ENCODE results near the gene ATP6V0D1.

ATP6V0D1 gene

GRCh38 chr16:67442581-67443255 is 38.2 kb downstream of the ATP6V0D1 start:
- no peak for DNase-seq

DNA sequence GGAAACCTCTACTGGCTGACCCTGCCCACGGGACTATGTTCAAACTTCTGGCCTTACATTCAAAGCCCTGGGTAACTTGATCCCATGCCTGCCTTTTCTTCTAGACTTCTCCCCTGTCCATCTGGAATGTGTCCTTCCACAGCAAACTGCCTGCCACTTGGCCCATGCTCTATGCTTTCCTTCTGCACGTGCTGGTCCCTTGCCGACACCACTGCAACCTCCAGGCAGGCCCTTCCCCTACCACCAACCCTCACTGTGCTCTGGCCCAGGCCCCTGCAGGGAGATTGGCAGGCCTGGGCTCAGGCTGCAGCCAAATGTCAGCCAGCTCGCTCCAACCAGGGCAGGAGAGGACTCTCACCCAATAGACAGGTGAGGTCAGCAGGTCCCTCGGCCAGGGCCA is 39.0 kb downstream of the ATP6V0D1 start:
- no peak for DNase-seq

GRCh38 chr16:67441271-67441753 is 39.6 kb downstream of the ATP6V0D1 start:
- peak; percentile 88 for DNase-seq

DNA sequence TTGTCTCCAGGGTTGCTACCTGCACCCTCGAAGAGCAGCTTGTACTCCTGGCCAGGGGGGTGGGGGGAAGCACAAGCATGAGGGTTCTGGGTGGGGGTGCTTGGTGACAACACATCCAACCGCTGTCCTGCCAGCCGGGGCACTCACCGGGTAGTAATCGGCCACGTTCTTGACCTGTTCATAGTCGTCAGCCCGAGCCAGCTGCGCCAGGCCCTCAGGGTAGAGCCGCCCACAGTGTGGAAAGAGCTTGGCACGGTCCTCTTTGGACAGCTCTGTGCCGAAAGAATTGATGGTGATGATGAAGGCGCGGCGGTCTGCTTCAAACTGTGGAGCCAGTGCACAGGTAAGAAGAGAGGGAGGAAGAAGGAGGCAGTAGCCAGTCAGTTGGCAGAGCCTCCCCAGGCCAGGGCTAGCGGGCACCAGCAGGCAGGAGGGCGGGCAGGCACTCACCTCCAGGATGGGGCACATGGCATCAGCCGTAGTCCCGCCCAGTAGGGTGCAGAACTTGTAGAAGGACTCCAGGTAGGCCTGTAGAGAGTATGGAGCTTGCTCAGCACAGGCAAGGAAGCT is 42.0 kb downstream of the ATP6V0D1 start:
- no peak for DNase-seq

DNA sequence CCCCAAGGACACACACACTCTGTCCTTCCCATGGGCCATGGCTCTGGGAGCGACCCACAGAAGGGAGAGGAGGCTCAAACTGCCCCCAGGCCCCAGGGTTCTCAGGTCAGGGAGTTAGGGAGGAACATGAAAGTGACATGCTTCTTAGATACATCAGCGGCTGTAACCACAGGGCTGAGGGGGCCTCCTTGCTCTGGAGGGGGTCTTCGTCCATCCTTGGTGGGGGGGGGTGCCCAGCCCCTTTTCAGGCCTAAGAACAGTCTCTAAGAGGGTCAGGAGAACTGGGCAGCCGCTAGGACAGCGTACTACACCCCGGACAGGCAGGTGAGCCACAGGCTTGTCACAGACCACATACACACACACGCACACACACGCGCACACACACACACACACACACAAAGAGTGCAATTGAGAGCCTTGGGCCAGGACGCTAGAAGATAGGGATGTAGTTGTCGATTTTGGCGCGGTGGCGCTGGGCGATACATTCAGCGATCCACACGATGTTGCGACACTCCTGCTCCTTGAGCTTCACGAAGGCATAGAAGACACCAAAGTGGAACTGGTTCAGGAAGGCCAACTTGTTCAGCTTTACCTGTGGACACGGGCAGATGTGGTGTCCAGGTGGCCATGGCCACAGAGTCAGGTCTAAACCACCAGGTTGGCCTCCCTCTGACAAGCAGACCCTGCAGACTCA is 42.7 kb downstream of the ATP6V0D1 start:
- DNase-seq: no peak

DNA sequence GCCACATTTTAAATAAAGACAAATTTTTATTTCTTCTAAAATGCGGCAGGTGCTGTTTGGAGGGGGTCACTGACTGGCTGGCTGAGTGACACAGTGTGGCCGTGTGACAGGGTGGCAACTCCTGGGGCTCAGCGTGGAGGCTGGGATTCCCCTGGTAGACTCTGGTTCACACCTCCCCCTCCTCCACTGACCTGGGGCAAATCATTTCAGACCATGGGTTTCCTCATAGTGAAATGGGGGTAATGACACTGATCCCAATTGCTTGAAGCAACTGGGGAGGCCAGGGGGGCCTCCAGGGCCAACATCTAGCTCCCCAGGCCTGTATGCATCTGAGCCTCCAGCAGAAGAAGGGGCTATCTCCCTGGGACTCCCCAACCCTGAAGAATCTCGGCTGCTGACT is 43.4 kb downstream of the ATP6V0D1 start:
- no peak for DNase-seq

- DNase-seq: no peak
Measured at GRCh38 chr16:67436640-67437193, 44.2 kb downstream of the ATP6V0D1 start.

DNA sequence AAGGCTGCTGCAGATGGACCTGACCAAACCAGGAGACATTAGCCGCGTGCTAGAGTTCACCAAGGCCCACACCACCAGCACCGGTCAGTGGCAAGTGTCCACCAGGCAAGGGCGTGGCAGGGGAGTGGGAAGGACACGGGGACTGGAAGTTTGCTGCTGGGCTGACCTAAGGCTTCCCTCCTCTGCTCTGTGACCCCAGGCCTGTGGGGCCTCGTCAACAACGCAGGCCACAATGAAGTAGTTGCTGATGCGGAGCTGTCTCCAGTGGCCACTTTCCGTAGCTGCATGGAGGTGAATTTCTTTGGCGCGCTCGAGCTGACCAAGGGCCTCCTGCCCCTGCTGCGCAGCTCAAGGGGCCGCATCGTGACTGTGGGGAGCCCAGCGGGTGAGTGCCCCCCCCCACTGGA is 45.2 kb downstream of the ATP6V0D1 start:
- no peak for DNase-seq

GRCh38 chr16:67433131-67433719 is 47.7 kb downstream of the ATP6V0D1 start:
- no peak for DNase-seq

GRCh38 chr16:67432506-67432890 is 48.5 kb downstream of the ATP6V0D1 start:
- no peak for DNase-seq

DNA sequence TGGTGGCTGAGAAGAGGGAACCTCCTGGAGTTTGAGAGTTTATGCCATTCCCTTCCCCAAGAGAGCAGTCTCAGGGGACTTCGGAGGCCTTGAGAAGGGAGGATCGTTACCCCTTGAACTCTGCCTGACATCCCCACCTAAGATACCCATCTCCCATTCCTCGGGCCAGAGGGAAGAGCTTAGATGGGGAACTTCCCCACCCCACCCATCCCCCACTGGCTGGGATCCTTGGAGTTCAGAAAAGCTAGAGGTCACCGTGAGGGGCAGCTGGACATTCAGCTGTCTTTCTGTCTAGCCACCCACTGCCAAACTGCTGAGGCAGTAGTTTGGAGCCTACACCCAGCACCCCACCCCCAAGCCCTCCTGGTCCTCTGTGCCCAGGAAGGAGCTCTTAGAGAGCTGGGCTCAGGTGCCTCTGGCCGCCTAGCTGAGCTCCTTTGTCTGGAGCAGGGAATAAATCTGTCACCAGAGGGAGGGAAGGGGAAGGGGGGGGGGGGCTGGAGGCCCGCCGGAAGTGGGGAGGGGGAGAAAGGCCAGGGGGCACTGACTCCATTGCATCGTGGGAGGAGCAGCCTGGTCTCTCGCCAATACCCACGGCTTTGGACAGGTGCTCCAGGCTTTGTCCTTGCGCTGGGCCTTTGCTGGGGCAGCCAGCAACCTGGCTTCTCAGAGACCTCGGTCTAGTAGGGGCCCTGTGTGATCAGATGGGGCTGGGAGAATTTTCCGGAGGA is 49.0 kb downstream of the ATP6V0D1 start:
- peak; percentile 50 for DNase-seq

DNA sequence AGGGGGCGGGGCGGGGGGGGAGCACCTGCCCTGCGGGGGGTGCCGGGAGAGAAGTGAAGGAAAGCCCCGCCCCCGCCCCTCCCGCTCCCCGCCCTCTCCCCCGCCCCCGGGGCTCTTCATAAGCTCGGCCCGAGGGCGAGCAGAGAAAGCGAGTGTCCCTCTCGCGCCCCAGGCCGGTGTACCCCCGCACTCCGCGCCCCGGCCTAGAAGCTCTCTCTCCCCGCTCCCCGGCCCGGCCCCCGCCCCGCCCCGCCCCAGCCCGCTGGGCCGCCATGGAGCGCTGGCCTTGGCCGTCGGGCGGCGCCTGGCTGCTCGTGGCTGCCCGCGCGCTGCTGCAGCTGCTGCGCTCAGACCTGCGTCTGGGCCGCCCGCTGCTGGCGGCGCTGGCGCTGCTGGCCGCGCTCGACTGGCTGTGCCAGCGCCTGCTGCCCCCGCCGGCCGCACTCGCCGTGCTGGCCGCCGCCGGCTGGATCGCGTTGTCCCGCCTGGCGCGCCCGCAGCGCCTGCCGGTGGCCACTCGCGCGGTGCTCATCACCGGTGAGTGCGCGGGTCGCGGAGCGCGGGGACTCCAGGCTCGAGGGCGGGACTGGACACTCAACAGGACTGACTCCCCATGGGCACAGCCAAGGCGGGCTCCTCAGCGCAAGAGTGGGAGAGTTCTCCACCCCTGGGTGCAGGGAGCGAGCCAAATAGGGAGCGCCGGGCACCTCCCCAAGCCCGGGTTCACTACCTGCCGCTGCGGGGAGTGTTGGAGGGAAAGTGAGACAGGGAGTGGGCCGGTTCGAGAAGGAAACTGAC is 49.8 kb downstream of the ATP6V0D1 start, which contains the start of gene HSD11B2:
Gene HSD11B2, plus strand, starts transcription at position 145 of the 798 bp plus-strand sequence. Its CDS starts 128 bp downstream, at position 273.
- no peak for DNase-seq

GRCh38 chr16:67430504-67430976 is 50.4 kb downstream of the ATP6V0D1 start:
- no peak for DNase-seq

GRCh38 chr16:67429799-67430503 is 51.0 kb downstream of the ATP6V0D1 start:
- no peak for DNase-seq

DNA sequence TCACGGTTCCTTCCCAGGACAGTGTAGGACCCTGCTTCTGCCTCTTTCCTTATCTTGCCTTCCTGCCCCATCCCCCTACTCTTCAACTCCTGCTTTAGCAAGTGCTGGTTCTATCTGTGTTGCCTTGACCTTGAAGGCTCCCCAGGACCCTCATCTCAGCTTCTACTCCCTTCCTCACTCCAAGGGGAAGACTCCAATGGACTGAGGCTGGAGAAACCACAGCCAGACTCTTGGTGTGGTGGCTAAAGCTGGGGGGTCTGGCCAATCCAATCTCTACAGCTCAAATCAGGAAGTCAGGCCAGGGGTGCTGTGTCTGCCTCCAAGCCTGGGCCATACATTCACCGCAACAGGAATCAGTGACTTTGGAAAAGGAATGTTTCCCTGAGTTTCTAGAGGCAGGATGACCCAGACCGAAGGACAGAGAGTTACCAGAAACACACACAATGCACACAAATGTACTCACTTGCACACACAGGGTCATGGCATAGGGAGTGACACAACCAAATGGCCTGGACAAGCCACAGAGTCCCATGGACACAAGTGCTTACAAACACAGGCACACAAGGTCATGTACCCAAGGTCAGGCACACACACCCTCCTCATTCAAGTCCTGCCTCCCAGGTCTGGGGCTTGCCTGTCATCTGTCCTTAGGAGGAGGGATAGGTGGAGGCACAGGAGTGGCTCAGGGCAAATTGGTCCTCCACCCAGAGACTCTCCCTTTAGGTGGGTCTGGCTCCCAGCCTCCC is 51.7 kb downstream of the ATP6V0D1 start:
- no peak for DNase-seq

DNA sequence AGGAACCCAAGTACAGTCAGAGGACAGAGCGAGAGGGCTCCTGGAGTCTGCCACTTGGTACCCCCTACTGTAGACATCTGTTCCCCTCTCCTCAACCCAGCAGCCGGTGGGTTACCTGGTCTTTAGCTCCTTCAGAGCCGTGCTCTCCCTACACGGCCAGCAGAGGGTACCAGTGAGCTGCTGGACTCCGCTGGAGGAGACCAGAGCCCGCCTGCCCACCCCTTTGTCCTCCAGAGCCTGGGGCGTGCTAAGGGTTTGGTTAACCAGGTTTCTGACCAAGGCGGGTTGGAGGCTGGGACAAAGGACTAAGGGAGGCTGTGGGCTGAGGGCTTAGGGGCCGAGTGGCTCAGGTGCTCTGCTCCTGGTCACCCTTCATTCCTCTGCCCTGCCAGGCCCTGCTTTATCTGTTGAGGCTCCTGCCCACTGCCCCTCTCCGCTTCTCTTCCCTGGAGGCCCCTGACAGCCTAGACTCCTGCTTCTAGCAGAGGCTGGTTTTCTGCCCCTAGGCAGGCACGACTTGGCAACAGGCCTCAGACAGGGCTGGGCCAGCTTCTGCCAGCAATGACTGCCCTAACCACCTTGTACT is 52.7 kb downstream of the ATP6V0D1 start:
- peak; percentile 61 for DNase-seq

GRCh38 chr16:67426950-67427349 is 54.0 kb downstream of the ATP6V0D1 start:
- no peak for DNase-seq

DNA sequence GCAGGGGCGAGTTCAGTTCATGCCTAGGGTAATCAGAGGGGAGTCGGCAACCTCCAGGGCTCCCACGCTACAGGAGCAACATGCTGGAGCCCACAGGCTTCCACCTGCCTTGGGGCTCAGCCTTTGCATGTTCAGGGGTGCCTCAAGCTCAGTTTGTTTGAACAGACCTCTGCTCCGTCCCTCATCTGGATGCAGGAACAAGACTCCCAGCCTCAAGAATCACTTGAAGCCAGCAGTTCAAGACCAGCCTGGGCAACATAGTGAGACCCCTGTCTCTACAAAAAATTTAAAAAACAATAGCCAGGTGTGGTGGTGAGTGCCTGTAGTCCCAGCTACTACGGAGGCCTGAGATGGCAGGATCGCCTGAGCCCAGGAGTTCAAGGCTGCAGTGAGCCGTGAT is 54.9 kb downstream of the ATP6V0D1 start:
- no peak for DNase-seq

DNA sequence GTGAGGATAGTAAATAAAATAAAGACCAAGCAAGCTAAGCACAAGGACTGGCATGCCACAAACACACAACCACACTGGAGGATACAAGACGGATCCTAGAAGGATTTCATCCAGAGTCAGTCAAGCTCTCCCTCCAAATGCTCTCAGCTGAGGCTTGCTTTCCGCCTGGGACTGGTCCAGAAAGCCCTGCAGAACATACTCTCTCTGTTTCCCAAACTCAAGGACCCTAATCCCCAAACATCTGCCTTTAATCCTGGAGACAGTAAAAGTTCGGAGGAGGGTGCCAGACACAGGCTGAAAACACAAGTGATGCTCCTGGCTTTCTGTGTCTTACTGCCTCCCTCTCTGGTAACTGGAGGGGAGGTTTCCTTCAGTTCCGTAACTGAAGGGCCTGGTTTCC is 55.4 kb downstream of the ATP6V0D1 start:
- DNase-seq: no peak

- no peak for DNase-seq
Measured at GRCh38 chr16:67425061-67425460, 55.9 kb downstream of the ATP6V0D1 start.

Measured in DMS153 (cell line).